GM19240 (cell line): ENCODE measurements around the gene CD79A.
A peak's percentile ranks its signal among the peaks of the same experiment; 100 is the strongest.
"Not testable (repeated sequence)": the region's sequence is repeated elsewhere in the genome, so short reads cannot be mapped to it uniquely, and the experiment has no call there.

ENCODE experiments used
- DNase-seq: peaks from one replicate; pipeline ENCODE4 v3.0.0; 2011; ENCODE audit warnings: low spot score; ENCODE audit not compliant: insufficient read length

CD79A gene

GRCh38 chr19:41862445-41862986 lies 14.6 kb upstream of the CD79A start:
- no peak for DNase-seq

DNA sequence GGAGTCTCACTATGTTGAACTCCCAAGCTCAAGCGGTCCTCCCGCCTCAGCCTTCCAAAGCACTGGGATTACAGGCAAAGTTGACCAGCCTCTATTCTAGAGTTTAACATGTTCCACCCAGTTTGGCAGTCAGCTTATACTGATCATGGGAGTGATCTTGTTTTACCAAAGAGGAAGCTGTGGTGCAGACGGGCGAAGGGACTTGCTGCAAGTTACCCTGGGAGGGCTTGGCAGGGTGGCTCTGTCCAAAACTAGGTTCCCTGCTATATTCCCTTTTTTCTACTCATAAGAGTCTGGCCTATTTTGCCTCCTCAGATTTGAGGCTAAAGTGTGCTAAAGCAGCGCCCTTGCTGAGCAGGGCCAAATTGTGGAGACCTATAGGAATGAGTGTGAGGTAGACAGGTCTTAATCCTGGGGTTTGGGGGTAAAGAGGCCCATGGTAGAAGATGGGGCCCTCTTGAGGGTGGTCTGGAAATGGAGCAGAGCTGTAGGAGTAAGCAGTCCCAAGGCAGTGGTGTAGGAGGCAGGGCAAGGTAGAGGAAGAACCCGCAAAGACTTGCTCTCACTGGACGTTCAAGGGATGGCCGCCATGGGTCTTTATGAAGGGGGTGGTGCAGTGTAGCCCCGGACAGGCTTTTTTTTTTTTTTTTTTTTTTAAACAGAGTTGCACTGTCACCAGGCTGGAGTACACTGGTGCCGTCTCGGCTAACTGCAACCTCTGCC lies 13.7 kb upstream of the CD79A start:
- no peak for DNase-seq

GRCh38 chr19:41864374-41864773 lies 12.7 kb upstream of the CD79A start:
- no peak for DNase-seq

GRCh38 chr19:41866284-41866683 lies 10.8 kb upstream of the CD79A start:
- no peak for DNase-seq

DNA sequence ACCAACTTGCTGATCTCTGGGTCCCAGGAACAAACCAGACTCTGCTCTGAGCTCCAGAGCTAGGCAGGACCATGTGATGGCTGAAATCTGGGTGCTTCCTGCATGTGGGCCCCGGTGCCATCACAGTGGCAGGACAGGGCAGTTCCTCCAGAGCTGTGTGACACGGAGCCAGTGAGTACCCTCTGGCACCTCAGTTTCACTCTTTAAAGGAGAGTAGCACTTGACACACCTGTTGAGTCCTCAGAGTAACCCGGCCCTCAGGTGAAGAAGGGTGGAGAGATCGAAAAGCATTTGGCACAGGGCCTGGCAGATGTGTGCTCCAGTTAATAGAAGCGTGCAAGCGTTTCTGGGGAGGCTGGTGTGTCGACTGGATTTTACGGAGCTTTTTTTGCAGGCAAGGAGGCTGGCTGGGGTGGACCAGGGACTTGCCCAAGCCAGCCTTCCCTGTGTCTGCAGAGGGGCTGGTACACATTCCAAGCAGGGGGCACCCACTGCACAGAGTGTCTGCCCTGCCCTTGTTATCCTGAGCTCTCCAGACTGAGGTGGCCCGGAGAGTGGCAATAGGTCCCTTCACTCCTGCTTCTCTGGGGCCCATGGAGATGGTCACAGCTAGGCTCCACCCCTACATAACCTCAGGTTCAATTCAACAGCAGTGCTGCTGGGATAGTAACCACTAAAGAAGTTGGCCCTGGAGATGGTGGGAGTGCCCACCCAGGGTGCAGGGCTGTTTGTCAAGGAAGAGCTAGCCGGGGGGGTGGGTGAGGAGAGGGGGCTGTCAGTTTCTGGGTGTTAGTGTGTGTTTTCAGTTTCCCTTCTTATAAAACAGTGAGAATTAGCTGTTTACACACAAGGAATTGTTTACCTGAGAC lies 8.7 kb upstream of the CD79A start:
- no peak for DNase-seq

- no peak for DNase-seq
These were observed 8.1 kb upstream of the CD79A start for GRCh38 chr19:41868989-41869300.

GRCh38 chr19:41869374-41869955 lies 7.6 kb upstream of the CD79A start:
- no peak for DNase-seq

- DNase-seq = no peak
These were observed 6.6 kb upstream of the CD79A start for GRCh38 chr19:41870401-41870873.

- DNase-seq = peak; percentile 63
These were observed 5.3 kb upstream of the CD79A start for GRCh38 chr19:41871573-41872383.

- DNase-seq = no peak
These were observed 4.7 kb upstream of the CD79A start for GRCh38 chr19:41872384-41872774.

DNA sequence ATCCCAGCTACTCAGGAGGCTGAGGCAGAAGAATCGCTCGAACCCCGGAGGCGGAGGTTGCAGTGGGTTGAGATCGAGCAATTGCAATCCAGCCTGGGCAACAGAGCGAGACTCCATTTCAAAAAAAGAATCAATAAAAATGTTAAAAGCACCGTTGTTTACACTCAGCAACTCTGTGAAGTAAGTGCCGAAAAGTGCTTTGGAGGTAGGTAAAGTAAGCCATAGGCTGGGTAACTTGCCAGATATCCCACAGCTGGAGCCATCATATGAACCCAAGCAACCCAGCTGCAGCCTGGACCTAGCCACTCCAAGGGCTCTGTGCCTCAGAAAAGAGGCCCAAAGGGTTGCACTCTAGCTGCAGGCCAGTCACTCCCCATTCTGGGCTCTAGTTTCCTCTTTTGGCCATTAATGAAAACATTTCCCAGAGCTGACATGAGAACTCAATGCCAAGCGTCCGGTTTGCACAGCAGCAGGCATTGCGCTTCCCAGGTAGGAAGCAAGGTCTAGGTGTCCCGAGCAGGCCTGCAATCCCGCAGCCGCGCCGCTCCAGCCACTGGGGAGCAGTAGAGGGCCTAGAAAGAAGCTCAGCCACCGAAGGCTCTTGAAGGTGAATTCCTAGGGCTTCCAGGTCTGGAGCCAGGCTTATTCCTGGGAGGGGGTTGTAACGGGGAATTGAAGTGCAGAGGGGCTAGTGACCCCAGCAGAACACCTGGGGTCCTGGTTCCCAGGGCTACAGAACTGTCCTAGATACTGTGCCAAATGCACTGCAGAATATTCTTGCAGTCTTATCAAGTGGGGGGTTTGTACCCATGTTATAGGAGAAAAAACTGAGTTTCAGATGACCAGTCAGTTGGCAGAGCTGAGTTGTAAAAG lies 4.1 kb upstream of the CD79A start:
- DNase-seq = no peak

- not testable (repeated sequence) for DNase-seq
These were observed 1.1 kb upstream of the CD79A start for GRCh38 chr19:41875973-41876372.

DNA sequence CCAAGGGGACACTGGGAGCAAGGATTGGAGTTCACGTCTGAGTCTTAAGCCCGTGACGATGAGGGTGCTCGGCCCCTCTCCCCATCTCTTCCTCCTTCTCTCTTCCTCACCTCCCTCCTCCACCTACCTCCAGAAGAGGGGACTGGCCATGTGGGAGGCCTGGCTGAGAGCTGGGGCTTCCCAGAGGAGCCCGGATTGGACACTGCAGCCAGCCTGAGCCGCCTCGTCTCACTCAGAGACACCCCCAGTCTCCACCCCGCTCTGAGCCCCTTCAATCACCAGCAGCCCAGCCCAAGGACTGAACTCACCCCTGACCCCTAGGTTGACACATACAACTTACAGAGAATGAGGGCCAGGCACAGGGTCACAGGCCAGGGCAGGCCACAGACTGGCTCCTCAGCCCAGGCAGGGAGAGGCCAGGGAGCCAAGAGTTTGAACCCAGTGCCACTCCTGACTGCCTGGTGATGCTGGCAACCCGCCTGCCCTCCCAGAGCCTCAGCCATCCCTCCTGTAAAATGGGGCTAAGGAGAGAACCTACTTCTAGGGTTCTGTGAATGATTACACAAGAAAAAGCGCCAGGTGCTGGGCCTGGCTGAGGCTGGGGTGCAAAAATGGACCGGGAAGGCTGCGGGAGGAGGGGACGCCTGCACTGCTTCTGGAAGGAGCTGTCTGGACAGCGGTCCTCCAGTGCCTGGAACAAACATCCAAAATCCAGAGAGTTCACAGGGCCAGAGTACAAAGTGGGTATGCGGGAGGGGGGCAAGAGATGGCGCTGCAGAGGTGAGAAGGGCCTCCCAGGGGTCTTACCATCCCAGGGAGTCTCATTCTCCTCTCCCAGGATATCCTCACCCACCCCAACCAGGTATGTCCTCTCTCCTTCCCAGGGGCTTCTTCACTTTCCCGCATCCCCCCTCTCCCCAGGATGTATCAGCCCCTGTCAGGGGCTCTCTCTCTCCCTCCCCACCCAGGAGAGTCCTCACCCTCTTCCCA lies 1.1 kb downstream of the CD79A start:
- DNase-seq = no peak

DNA sequence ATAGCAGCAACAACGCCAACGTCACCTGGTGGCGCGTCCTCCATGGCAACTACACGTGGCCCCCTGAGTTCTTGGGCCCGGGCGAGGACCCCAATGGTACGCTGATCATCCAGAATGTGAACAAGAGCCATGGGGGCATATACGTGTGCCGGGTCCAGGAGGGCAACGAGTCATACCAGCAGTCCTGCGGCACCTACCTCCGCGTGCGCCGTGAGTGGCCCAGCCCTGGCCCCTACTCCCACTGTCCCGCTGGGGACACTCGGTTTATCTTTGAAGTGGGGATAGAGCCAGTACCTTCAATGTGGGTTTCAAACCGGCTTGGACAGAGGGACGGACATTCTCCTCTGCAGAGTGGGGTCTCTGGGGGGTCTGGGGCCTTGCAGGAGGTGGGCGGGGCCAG lies 2.0 kb downstream of the CD79A start:
- no peak for DNase-seq

GRCh38 chr19:41879670-41880328 lies 2.7 kb downstream of the CD79A start:
- no peak for DNase-seq

DNA sequence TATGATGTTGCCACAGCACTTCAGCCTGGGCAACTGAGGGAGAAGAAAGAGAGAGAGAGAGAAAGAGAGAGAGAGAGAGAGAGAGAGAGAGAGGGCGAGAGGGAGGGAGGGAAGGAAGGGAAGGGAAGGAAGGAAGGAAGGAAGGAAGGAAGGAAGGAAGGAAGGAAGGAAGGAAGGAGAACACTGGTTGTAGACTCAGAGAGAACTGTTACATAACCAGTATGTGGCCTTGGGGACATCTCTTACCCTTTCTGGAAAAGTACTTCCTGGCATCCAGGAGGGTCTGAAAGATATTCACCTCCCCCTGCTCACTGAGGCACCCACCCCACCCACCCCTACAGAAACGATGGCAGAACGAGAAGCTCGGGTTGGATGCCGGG lies 3.2 kb downstream of the CD79A start:
- no peak for DNase-seq

DNA sequence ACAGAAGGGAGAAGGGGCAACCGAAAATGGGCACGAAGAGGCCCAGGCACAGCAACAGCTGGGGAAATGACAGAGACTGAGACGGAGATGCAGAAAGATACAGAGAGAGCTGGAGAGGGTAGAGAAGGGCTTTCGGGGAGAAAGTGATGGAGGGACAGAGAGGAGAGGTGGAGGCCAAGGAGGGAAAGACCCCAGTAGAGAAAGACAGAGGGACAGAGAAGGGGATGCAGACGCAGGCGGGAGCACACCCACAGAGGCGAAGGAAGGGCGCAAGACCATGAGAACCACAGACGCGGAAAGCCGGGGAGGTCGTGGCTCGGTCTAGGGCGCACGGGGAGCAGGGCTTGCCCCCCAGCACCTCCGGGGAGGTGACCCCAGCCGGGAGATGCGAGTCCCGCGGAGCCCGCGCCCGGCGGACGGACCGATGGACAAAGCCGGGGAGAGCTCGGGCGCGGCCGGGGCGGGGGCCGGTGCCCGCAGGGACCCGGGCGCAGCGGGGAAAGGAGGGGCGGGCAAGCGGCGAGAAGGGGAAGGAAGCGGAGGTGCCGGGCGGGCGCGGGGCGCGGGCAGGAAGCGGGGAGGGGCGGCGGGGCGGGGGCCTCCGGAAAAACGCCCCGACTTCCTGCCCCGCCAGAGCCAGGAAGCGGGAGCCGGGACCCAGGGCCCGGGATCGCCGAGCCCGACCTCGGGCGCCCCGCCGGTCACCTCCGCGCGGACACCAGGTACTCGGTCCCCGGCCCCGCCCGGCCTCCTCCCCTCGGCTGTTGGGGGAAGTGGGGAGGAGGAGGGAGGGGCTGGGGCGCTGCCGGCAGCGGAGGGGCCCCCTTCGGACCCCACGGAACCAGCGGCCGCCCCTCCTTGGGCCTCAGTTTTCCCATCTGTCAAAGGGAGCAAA lies 5.7 kb downstream of the CD79A start, which contains the start of gene ARHGEF1:
TSS of gene ARHGEF1 (plus strand) at position 617 of the 895 bp plus-strand sequence. CDS start 4,899 bp downstream, outside the sequence.
- DNase-seq = no peak
